GM21381 (cell line): ENCODE measurements around the gene CNKSR2.

ENCODE experiments used
- ATAC-seq: cut with Tn5 transposase; IDR thresholded peaks from one replicate; pipeline ENCODE4 v1.9.1; 2021; ENCODE audit warnings: mild to moderate bottlenecking, moderate library complexity; ENCODE audit not compliant: unreplicated experiment

CNKSR2 gene

DNA sequence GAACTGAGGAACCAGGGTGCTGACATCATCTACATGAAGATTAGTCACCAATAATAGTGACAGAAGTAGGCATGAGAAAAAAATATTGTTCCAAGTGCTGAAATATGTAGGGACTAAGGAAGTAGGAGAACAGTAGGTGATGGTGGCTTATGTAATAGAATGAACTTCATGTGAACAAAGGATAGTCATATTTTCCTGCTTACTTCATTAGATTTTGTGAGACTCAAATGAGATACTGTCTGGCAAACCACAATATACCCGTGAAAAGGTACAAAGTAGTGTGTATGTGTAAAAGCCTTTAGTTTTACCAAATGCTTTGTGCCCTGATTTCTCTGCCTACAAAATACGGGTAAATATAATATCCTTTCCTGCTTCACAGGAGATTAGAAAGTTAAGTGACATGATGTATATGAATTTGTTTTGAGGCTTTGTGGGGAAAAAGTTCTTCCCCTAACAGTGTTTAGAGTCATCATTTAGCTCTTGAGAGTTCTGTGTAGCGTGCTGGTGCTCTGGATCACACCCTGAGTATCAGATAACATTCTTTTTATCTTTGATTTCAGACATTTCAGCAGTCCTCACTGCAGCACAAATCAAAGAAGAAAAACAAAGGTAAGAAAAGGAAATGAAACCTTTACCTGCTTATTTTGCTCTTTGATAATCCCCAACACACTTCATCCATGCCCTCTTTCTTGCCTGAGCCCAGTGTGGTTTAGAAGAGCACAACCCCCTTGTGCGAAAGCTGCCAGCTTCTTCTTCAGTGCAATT, 216.0 kb downstream of the CNKSR2 start:
- ATAC-seq = no peak

DNA sequence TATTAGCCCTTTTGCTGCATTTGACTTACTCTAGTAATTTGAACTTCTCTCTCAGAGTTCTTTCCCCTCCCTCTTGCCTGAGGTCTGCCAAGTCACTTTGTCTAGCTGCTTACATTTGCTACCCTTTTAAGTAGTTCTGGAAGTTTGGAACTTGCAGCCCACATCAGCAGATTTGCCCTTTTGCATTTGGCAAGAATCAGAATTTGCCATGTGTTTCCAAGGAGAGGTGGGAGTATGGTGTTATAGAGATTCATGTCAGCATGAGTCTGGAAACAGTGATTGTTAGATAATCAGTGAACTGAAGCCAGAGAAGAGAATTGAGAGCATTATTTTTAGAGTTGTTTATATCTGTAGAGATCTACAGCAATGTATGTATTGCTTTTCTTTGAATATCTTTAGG, 231.8 kb downstream of the CNKSR2 start:
- ATAC-seq = no peak

DNA sequence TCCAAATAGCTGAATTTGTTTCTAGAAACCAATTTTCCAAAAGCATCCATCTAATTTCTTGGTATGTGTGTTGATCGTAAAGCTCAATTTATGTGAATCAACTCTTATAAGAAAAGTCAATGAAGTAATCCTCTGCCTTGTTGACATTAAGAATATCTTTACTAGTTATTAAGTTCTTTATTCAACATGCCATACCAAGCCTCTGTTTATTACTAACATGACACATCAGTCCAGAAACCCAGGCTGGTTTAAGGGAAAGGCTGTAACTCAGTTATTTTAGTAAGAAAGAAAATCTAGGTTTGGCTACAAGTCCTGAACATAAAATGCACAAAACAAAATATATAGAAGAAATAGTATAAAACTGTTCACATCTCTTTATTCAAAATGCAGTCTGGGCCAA, 235.9 kb downstream of the CNKSR2 start:
- ATAC-seq = no peak

DNA sequence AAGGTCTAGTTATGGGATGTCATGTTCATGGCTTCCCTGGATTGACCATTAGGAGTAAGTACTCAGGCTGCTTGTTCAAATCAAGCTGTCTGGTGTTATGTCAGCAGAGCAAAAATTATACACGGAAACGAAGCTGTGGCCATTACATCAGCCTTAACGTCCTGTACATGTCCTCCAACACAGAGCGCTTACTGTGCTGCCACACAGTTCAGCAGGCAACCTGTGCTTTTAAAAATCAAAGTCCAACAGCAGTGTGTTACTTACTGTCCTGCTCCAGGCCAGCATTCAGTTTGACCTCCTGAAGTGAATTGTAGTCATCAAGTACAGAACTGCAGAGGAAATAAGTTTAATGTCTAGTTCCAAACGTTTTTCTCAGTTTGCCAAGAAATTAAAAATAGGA, 237.9 kb downstream of the CNKSR2 start:
- no peak for ATAC-seq

DNA sequence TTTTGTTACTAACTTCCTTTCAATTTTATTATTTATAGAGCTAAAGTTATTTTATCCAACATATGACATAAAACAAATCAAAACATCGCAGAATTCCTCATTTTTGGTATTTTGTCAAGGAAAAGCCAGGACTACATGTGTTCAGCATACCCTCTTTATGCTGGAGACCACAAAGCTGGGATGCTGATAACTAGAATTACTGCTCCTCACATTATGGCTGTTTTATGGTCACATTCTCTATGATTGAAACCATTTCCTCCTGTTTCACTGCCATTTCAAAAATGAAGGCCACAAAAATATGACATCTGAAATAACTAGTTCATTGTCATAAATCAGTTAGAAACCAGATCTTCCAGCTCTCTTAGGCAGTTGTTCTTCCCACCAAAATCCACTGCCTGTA, 242.2 kb downstream of the CNKSR2 start:
- ATAC-seq = no peak

DNA sequence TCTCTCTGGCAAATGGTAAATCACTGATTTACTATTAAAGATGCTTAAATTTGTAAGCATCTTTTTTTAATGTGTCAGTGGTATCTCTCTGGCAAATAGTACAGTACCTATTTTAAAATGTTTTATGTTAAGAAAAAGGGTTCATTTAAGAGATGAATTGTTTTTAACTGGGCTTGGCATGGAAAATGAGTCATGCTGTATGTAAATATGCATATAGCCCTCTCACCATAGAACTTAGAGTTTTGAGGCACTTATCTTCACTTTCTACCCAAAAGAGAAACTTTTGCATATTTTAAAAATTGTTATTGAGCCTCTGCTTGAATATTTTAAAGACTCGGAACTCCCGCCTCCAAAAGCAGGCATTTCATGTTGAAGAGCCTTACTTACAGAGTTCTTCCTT, 246.0 kb downstream of the CNKSR2 start:
- ATAC-seq = no peak

DNA sequence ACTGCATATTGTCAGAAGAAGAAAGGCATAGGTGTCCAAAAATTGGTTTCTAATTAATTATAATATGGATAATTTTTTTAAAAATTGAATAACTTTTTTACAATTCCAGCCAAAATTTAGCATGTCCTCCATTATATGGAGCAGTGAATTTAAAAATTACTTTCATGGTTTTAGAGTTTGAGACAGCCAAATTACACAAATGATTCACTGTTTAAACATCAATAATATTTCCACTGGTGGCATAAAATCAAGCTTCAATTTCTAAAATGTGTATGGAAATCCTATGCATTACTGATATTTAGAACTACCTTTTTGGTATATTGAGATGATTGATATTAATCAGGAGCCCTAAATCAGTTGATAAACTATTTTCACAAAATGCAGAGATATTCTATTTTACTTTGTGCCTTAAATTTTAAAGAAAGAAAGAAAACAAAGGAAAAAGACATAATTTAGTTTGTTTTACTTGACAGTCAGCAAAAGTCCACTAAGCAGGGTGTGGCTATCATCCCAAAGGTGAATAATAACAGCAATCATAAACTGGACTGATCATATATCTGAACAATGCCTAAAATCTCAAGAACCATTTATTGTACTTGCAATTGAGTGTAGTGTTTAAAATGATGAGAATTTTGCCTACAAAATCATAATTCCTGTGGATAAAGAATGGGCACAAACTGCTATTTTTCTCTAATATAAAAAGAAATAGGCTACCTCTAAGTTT, 249.7 kb downstream of the CNKSR2 start:
- no peak for ATAC-seq

DNA sequence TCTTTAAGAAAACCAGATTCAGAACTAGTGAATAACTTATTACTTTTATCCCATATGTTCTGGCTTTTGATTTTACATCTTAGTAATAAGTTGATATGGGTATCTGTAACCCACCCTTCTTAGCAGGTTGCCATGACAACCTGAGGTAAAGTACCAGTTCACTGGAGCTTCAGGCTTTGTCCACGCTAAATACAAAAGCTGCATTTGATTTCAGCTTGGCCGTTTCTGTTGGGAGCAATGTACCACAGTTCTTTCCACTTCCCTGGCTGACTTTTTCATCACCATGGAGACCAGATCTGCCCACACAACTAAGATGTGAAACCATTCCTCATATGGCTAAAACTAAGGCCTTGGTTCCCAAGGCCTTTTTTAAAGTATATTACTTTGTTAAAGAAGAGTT, 257.8 kb downstream of the CNKSR2 start:
- ATAC-seq = no peak

DNA sequence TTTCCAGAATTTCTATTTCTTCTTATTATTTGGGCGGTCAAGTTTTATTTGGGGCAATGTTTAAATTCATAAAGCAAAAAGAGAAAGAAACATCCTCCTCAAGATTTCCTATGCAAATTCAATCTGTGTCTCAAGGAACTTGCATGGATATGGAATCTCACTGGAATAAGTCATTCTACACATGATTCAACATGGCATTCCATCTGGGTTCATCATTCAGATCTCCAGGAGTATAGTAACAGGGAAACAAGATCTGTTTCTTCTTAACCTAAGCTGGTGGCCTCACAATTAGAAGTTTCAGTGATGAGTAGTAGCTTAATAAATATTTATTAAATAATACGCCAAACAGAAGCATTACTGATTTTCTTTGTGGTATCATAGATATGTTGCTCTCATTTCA, 264.1 kb downstream of the CNKSR2 start:
- ATAC-seq = no peak

DNA sequence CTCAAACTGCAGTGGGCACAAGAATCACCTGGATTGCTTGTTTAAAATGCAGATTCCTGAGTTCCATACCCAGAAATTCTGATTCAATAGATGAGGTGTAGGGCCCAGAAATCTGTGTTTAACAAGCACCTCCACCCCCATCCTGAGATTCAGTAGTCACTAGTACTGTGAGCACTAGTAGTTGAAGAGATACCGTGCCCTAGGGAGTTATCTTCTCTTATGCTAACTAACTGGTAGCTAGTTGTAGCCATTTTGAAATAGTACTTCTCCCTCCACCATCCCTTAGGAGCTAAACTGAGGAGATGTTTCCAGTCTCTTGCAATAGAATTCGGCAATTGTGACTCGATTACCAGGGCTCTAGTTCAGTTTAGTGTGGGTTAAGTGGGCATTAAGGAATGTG, 265.6 kb downstream of the CNKSR2 start:
- ATAC-seq = no peak

DNA sequence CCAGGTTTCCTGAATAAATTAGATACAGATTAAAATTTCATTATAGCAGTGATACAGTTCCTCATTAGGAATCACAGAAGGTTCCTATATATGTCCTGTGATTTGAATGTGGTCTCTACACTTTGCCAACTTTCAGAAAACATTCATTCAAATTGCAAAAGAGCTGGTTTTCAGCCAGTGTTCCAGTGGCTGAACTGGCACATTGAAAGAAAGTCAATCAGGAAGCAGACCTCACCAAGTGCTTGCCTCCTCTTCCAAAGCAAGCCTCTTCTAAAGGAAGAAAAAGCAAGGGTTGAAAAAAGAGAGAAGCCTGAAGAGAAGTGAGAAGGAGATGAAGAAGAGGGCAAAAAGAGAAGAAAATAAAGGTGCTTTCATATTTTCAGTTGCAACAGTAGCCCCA, 271.2 kb downstream of the CNKSR2 start:
- ATAC-seq = no peak

DNA sequence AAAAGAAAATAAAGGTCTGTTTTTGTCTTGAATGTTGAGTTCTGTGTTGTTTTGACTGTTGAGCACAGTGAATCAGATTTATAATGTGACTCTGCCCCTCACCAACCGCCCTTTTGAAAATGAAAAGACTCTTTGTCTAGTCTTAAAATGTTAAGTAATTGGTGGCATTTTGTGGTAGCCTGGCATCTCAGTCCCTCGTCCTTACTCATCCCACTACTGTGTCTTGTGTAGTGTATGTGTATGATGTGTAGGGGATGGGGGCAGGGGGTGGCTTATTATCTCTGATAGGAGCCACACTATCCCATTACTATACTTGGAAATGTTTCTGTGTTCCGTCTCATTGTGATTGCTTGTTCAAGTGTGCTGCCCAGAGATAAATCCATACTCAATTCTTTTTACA, 271.7 kb downstream of the CNKSR2 start:
- no peak for ATAC-seq

DNA sequence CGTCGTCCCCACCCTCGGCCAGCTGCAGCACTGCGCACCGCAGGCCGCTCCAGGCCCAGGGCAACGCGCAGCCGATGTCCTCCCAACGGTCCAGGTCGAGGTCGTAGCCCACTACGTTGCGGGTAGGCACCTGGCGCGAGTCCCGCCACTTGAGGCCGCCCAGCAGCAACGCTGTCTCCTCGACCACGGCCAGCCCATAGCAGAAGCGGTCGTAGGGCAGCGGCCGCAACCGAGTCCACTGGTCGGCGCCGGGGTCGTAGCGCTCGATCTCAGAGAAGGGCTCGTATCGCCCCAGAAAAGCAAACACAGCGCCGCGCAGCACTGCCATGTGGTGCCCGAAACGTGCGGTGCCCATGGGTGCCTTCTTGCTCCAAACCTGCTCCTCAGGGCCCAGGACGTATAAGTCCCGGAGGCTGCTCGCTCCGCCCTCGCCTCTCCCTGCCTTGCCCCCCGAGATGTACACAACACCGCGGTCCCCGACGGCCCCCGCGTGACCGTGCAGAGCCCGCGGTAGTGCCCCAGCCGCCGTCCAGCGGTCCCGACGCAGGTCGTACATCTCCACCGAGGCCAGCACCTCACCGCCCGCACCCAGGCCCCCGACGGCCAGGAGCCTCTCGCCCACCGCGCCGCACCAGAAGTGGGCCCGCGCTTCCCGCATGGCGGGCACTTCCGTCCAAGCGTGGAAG, 281.8 kb downstream of the CNKSR2 start:
- no peak for ATAC-seq

DNA sequence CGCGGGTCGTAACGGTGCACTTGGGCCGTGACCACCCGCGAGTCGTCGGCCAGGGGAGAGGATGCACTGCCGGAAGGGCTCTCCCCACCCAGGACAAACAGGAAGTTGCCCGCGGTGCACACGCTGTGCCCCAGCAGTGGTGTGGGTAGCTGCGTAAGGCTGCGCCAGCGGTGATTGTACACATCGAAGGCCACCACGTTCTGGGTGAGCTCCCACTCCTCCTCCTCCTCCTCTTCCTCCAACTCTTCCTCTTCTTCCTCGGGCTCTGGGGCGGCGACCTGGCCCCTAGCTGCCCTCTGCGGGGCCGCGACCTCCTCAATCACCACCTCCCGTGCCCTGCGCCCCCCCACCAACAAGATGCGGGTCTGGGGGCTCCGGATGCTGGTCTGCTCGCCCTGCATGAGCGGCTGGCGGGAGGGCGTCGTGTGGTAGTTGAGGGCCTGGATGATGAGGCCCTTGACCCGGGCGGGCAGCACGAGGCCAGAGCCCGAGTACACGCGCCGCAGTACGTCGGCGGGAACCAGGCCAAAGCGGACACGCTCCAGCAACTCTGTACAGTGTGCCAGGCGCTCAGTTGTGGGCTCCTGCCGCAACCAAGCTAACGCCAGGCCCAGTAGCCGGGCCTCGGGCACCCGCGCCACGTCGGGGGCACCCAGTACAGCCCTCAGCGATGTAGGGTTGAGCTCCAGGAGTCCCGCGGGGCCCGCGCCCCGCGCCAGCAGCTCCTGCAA, 282.5 kb downstream of the CNKSR2 start:
- no peak for ATAC-seq

DNA sequence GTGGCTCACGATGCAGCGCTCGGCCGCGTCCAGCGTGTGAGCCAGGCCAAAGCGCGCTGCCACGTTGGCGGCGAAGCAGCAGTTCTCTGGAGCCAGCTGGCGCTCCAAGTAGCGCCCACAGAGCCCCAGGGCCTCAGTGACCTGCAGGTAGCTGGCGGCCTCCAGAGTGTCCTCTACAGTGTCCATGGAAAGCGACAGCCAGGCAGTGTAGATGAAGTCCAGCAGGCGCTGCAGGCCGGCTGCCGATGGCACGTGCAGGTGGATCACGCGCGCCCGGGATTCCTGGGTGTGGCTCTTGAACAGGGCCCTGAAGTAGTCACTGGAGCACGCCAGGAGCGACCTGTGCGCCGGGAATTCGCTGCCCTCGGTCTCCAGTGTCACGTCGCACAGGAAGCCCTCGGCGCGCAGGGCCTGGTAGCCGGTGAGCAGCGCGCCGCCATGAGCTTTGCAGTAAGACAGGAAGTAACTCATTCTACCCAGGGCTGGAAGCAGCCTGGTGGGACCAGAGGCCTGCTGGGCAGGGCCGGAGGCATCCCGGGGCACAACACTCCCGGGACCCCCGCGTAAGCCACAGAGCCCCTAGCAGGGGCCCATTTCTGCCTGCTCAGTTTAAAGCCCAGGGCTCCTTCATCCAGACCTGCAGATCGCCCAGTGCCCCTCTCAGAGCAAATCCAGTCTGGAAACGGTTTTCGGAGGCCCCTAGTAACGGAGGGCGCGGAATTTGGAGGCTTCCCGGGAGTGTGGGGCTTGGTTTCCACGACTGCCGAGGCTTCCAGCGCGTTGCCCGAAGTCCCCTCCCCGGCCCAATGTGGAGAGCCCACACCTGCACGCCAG, 283.3 kb downstream of the CNKSR2 start:
- ATAC-seq = no peak

DNA sequence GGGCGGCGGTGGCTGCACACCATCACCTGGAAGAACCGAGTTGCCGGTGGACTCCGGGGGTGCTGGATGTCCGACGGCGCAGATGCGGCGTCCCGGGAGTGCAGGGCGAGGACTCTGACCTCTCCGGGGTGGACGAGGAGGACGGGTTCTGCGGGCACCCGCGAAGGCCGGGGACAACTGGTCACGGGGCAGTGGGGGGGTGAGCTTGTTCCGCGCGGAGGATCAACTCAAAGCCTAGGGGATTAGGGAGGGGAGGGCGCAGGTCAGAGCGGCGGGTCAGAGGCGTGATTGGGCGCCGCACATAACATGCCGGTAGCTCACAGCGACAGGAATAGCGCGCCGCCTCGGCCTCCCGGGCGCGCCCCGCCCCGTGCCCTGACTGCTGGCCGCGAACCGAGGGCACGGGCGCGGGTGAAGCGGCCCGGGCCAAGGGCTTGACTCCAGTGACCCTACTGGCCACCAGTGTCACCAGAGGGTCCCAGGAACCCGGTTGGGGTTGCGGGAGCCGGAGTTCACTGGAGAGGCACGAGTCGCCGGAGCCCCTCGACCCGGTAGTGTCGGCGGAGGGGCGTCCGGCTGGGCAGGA, 284.0 kb downstream of the CNKSR2 start, which contains the start of gene KLHL34:
KLHL34 (minus strand) TSS at position 179 of the 586 bp plus-strand sequence. CDS start 542 bp downstream, outside the sequence.
- no peak for ATAC-seq

DNA sequence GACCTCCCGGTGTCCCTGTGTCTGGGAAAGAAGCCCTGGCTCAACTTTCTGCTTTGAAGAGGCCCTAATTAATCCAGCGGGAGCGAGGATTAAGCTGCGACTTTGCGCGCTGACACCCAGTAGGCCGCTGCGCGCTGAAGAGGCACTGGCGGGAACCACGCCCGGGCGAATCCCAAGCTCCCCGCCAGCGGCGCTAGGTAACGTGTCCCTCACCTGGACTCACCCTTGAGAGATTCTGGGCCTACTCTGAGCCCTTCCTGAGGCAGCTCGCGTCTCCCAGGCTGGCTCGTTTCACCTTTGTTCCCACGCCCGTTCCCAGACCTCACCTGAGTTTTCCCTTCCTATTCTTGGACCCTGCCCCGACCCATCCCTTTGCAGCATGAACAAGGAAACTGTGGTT, 284.5 kb downstream of the CNKSR2 start:
- no peak for ATAC-seq

DNA sequence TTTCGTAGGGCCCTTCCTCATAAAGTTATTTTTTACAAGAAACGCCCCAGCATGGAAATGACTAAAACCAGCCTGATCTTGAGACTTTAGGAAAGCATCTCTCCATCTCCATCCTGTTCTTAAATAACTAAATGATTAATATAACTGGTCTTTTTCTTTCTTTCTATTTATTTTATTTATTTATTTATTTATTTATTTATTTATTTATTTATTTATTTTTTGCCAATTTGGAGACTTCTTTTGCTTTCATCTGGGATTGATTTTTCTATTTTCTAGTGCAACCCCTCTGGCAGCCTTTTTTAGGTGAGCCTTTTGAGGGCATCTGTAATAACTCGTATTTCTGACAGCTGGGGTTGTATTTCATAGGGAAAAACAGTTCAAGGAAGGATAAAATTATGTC, 285.1 kb downstream of the CNKSR2 start:
- ATAC-seq = no peak

DNA sequence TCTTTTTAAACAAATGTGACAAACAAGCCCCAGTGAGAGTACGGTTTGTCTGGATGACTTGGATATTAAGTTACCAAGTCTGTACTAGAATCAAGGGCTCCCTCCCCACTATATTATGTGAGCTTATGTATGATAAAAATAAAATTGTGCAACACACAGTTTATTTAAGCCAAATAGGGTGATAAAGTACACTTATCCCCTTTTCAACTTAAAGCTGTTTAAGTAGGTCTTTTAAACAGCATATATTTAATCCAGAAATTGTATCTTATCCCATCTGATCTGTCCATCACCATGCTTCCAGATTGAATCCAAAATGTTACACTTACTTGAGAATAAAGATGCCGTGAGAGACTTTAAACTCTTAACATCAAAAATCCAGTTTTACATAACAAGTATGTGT, 285.9 kb downstream of the CNKSR2 start:
- no peak for ATAC-seq

DNA sequence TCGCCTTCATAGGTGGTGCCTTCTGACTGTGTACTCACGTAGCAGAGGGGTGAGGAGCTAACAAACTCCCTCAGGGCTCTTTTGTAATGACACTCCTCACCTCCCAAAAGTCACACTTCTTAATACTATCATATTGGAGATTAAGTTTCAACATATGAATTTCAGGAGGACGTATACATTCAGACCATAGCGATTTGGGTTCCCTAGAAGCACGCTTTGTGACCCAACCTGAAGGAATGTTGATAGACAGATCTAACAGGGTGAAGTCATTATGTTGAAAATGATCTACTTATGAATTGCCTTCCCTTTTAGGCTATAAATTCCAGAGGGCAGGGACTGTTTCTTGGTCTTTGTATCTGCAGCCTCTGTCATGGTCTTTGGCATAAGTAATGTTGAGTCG, 287.1 kb downstream of the CNKSR2 start:
- ATAC-seq = no peak
